T47D (cell line): Measurements from ENCODE around the gene BCORL1.

Experiments
- DNase-seq, 2 experiments: peaks; one replicate each; pipeline versions ENCODE4 v3.0.0 to v3.0.0-alpha.2; 2011 to 2012; ENCODE audit warnings: low read depth in 1 of 2, low spot score in 1 of 2
- JUND ChIP-seq: IDR thresholded peaks from 2 replicates; pipeline ENCODE4 v1.6.1; 2012; ENCODE audit warnings: low read depth
- in situ Hi-C: cut with HindIII; loops from 2 replicates; pipeline ENCODE4 v1.10.0; 2016; ENCODE audit warnings: low sequenced_read_pairs, low pct_unique_long_range_greater_than_20kb

BCORL1 gene

DNA sequence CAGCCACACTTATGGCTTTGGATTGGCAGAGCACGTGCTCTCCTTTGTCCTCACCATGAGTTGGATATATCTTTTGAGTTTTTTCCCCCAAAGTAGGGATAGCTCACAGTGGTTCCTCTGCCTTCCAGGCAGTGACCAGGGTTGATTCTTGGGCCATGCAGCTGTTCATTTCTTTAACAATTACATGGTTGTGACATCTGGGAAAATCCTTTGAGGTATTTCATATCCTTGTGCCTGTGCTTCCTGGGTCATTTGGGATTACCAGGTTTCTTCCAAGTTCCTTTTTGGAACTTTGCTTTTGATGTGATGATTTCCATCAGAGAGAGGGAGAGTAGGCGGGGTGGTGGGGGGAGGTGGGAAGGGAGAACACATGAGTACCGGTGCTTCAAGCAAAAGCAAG is 15.6 kb downstream of the BCORL1 start:
- in situ Hi-C loops, result no loop called here
- DNase-seq, result no peak
- no peak for TF ChIP-seq JUND

- in situ Hi-C loops, result no loop called here
- no peak for DNase-seq
- TF ChIP-seq JUND, result no peak
These were observed 19.5 kb downstream of the BCORL1 start for GRCh38 chrX:130001893-130002292.

GRCh38 chrX:130002541-130002940 is 20.1 kb downstream of the BCORL1 start:
- no peak for DNase-seq
- in situ Hi-C loops, result no loop called here
- no peak for TF ChIP-seq JUND

DNA sequence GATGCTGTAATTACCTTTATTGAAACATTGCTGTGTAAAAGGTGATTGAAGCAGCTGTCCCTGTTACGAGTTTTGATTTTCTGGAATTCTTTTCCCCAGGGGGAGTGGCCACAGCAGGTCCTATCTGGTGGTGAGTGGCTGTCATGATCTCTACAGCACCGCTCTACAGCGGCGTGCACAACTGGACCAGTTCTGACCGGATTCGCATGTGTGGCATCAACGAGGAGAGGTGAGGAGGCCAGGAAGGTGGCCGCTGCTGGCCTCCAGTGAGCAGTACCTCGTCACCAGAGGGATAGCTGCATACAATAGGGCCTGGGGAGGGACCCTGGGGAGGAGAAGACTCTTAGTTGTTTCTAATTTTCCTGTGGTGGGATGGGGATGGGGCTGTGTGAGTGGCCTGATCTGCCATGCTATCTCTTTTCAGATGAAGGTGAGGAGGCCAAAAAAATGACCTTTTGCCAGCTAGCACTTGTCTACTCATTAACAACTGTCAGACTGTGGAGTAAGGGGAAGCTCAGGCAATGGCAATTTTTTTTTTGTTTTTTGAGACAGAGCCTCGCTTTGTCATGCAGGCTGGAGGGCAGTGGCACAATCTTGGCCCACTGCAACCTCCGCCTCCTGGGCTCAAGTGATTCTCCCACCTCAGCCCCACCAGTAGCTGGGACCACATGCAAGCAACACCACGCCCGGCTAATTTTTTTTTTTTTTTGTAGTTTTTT is 22.8 kb downstream of the BCORL1 start:
- TF ChIP-seq JUND, result no peak
- no peak for DNase-seq
- in situ Hi-C loops, result no loop called here

DNA sequence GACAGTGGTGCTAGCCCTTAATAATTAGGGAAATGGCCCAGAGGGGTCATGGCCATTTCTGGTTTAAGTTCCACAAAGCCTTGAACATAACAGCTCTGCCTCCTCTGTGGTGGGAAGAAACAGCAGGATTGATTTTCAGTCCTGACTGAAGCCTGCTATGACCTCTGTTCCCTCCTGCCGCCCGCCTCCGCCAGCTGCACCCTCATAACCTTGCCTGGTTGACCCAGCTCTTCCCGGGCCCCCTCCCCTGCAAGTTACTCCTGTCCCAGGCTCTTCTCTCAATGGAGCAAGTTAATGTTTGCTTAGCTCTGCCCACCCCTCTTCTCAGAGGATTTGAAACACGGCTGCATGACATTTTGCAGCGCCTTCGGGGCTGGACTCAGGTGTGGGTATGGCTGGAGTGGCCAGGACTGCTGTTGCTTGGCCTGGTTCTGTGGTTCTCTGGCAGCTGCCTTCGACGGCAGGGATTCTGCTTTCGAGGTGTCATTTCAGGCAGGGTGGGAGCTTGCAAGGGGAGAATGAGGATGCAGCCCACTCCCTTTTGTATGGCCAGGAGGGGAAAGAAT is 27.3 kb downstream of the BCORL1 start:
- in situ Hi-C loops, result no loop called here
- TF ChIP-seq JUND, result no peak

DNA sequence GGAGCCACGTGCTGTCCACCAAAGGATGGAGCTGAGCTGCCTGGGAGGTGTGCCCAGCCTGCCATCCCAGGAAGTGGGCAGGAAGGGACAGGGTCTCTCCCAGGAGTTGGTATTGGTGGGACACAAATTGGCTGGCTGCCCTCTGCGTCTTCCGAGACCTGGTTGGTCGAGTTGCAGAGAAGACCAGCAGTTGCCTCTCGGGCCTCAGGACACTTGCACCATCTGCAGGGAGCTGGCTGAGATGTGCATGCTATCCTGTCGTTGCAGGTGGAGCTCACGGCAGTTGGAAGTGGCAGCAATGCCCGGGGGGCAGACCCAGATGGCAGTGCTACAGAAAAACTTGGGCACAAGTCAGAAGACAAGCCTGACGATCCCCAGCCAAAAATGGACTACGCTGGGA is 30.2 kb downstream of the BCORL1 start:
- TF ChIP-seq JUND, result no peak
- no peak for DNase-seq
- in situ Hi-C loops, result no loop called here

More for the DNA sequence above, 27.3 kb downstream of the BCORL1 start:
- no peak for DNase-seq

- DNase-seq, result no peak
- no peak for TF ChIP-seq JUND
- in situ Hi-C loops, result no loop called here
These were observed 31.2 kb downstream of the BCORL1 start for GRCh38 chrX:130013661-130014060.

DNA sequence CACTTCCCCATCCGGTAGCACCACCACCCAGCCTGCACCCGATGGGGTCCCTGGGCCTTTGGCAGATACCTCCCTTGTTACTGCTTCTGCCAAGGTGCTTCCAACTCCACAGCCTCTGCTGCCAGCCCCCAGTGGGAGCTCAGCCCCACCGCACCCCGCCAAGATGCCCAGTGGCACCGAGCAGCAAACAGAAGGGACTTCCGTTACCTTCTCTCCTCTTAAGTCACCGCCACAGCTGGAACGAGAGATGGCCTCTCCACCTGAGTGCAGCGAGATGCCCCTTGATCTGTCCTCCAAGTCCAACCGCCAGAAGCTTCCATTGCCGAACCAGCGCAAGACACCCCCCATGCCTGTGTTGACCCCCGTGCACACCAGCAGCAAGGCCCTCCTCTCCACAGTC is 31.9 kb downstream of the BCORL1 start:
- no peak for TF ChIP-seq JUND
- in situ Hi-C loops, result no loop called here
- DNase-seq, result no peak

GRCh38 chrX:130014770-130015169 is 32.3 kb downstream of the BCORL1 start:
- no peak for DNase-seq
- in situ Hi-C loops, result no loop called here
- no peak for TF ChIP-seq JUND

GRCh38 chrX:130015181-130015580 is 32.7 kb downstream of the BCORL1 start:
- in situ Hi-C loops, result no loop called here
- no peak for DNase-seq
- TF ChIP-seq JUND, result no peak

- in situ Hi-C loops, result no loop called here
- TF ChIP-seq JUND, result no peak
- DNase-seq, result no peak
These were observed 35.7 kb downstream of the BCORL1 start for GRCh38 chrX:130018143-130018542.

GRCh38 chrX:130020661-130021324 is 38.4 kb downstream of the BCORL1 start:
- no peak for DNase-seq
- in situ Hi-C loops, result no loop called here

DNA sequence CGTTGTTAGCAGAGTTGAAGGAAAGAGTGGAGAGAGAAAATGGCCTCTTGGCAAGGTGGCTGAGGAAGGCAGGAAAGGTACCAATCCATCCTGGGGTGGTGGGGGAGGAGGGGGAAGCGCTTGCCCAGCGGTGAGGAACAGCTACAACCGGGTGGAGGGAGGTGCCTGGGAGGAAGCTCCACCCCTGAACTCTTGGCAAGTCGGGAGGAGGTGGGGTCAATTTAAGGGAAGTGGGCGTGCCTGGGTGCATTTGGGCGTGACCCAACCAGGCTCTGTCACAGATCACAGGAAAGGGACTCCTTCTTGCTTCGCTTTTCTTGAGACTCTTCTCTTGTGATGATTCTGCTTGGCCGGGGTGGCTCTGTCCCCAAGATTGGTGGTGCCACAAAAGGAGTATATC is 41.7 kb downstream of the BCORL1 start:
- TF ChIP-seq JUND, result no peak
- in situ Hi-C loops, result no loop called here
- DNase-seq, result peak; percentile 7 to 79

More at GRCh38 chrX:130020661-130021324, 38.4 kb downstream of the BCORL1 start:
- TF ChIP-seq JUND, result no peak
